ENCODE measurements around the gene CCNH. TPM values are rescaled to one million over a fixed set of nuclear protein-coding genes. Genes with fewer than 3 reads are reported as not detected.

CCNH gene
- total RNA-seq, 3 donors from 2014 or later (not counting 1 experiment from before 2014, with no cell fraction given): 171 to 305 (median 268) TPM

- no peak for TF ChIP-seq CTCF (IDR thresholded peaks at IDR 0.05)
- WGBS (ENCODE audit: insufficient coverage): 95% methylated on average over 1 of the region's 1 CpG
- Histone ChIP-seq H3K4me1 (ENCODE audit: control insufficient read depth, insufficient read depth, low read length) (peaks cover 6% of the 10 kb centered on the region), H3K4me3 (ENCODE audit: low read length) (no peak overlapping the region), H3K9me3 (ENCODE audit: control insufficient read depth, insufficient read depth, low read length) (no peaks in the 10 kb centered on the region), H3K36me3 (ENCODE audit: control insufficient read depth, insufficient read depth, low read length) (peaks cover 45% of the 10 kb centered on the region), H3K27me3 (ENCODE audit: control insufficient read depth, insufficient read depth, low read length) (no peaks in the 10 kb centered on the region), H3K27ac (ENCODE audit: low read length) (peak overlapping the region; percentile 97)
- H3K36me3 Mint-ChIP-seq: peaks cover 28% of the 10 kb centered on the region
- intact Hi-C loops (cut with micrococcal nuclease): loop anchor here (5.0 to 10.0 kb wide), 2 partner anchors 289 to 734 kb away; no protein-coding TSS in a partner anchor
- peaks cover 55 to 62% of the 10 kb centered on the region in 2 donors for H3K4me1 Mint-ChIP-seq
- no peaks in the 10 kb centered on the region for H3K9me3 Mint-ChIP-seq
- peaks cover 8 to 10% of the 10 kb centered on the region in 2 donors for H3K27me3 Mint-ChIP-seq (ENCODE audit: low read depth in 2 of 2)
- no peak for DNase-seq
- peak overlapping the region; percentile 90 to 99 for H3K27ac Mint-ChIP-seq
- H3K4me3 Mint-ChIP-seq: peak overlapping the region; percentile 73
- ATAC-seq: no peak
Observed at GRCh38 chr5:87410931-87411330, 1.8 kb downstream of the CCNH start.

GRCh38 chr5:87408204-87408603, 4.5 kb downstream of the CCNH start:
- WGBS (ENCODE audit: insufficient coverage): 22% methylated on average over 2 of the region's 2 CpGs
- TF ChIP-seq CTCF (IDR thresholded peaks at IDR 0.05): no peak
- Histone ChIP-seq H3K36me3 (ENCODE audit: control insufficient read depth, insufficient read depth, low read length) (peaks cover 72% of the 10 kb centered on the region), H3K9me3 (ENCODE audit: control insufficient read depth, insufficient read depth, low read length) (no peaks in the 10 kb centered on the region), H3K4me3 (ENCODE audit: low read length) (no peak overlapping the region), H3K27ac (ENCODE audit: low read length) (peak overlapping the region; percentile 64), H3K4me1 (ENCODE audit: control insufficient read depth, insufficient read depth, low read length) (peaks cover 4% of the 10 kb centered on the region), H3K27me3 (ENCODE audit: control insufficient read depth, insufficient read depth, low read length) (no peaks in the 10 kb centered on the region)
- Mint-ChIP-seq H3K4me3 (peak overlapping the region; percentile 41), H3K9me3 (no peaks in the 10 kb centered on the region), H3K4me1 (peaks cover 58 to 67% of the 10 kb centered on the region in 2 donors), H3K27me3 (ENCODE audit: low read depth in 2 of 2) (no peaks in the 10 kb centered on the region), H3K36me3 (peaks cover 35% of the 10 kb centered on the region), H3K27ac (peak overlapping the region; percentile 87 to 89)
- intact Hi-C loops (cut with micrococcal nuclease): loop anchor here (10.0 kb wide), 1 partner anchor 433 kb away; no protein-coding TSS in a partner anchor
- peak in 1 of 2 donors; percentile 51 for DNase-seq
- ATAC-seq: peak in 2 of 3 donors; percentile 23 to 37

GRCh38 chr5:87405472-87406155, 7.1 kb downstream of the CCNH start:
- no peaks in the 10 kb centered on the region for H3K9me3 Mint-ChIP-seq
- DNase-seq (no peak), ATAC-seq (no peak)
- TF ChIP-seq CTCF (IDR thresholded peaks at IDR 0.05): no peak
- 93% methylated on average over 2 of the region's 2 CpGs for WGBS (ENCODE audit: insufficient coverage)
- intact Hi-C loops (cut with micrococcal nuclease): loop anchor here (10.0 kb wide), 1 partner anchor 431 kb away; no protein-coding TSS in a partner anchor
- H3K27ac ChIP-seq (ENCODE audit: low read length): no peak overlapping the region
- no peaks in the 10 kb centered on the region for H3K27me3 ChIP-seq (ENCODE audit: control insufficient read depth, insufficient read depth, low read length)
- no peak overlapping the region for H3K4me3 ChIP-seq (ENCODE audit: low read length)
- no peaks in the 10 kb centered on the region for H3K4me1 ChIP-seq (ENCODE audit: control insufficient read depth, insufficient read depth, low read length)
- H3K4me1 Mint-ChIP-seq: peaks cover 40 to 47% of the 10 kb centered on the region in 2 donors
- no peaks in the 10 kb centered on the region for H3K9me3 ChIP-seq (ENCODE audit: control insufficient read depth, insufficient read depth, low read length)
- H3K27me3 Mint-ChIP-seq (ENCODE audit: low read depth in 2 of 2): no peaks in the 10 kb centered on the region
- peaks cover 91% of the 10 kb centered on the region for H3K36me3 ChIP-seq (ENCODE audit: control insufficient read depth, insufficient read depth, low read length)
- H3K36me3 Mint-ChIP-seq: peaks cover 50% of the 10 kb centered on the region
- peak overlapping the region; percentile 87 to 89 for H3K27ac Mint-ChIP-seq
- peak overlapping the region; percentile 22 for H3K4me3 Mint-ChIP-seq

All from natural killer cell (primary cell).